HG02763 (cell line): ENCODE data around the gene PAM16.
A peak's percentile ranks its signal among the peaks of the same experiment; 100 is the strongest.

Experiments used
- ATAC-seq: cut with Tn5 transposase; IDR thresholded peaks from one replicate; pipeline ENCODE4 v1.9.1; 2021; ENCODE audit warnings: mild to moderate bottlenecking, moderate library complexity; ENCODE audit not compliant: unreplicated experiment

The PAM16 gene

DNA sequence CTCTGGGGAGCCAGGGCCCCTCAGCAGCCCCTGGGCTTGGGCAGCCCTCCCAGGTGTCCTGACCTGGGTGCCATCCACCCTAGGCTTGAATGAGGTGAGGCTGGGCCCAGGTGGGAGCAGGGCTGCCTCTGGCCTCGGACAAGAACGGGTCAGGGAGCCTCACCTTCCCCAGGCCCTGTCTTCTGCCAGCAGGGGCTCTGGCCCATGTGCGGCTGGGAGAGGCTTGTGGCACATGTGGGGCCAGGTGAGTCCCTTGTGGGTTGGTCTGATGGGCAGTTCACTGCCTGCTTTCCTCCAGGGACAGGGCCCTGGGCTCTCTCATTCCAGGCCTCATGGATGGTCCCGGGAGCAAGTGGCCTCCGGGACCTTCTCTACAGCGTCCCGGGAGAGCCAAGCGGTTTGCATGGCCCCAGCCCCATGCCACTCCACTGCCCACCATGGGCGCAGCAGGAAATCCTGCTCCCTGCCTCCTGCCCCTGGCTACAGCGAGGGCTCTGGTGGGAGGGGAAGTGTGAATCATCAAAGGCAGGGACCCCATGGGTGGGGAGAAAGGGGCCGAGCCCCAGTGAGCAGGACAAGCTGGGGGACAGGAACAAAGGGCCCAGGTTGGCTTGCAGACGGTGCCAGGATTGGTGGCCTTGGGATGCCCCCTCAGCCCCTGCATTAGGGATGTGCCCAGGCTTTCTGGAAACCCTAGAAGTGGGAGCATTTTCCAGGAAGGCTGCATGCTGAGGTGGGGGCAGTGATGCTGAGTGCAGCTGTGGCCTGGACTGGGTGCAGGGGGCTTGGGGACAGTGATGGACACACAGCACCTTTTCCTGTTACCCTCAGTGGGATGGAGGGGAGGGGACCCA lies 32.7 kb upstream of the PAM16 start:
- no peak for ATAC-seq

- no peak for ATAC-seq
Measured at GRCh38 chr16:4382795-4383357, 31.8 kb upstream of the PAM16 start.

- no peak for ATAC-seq
Measured at GRCh38 chr16:4381935-4382794, 31.0 kb upstream of the PAM16 start.

GRCh38 chr16:4381072-4381934 lies 30.2 kb upstream of the PAM16 start:
- ATAC-seq = no peak

GRCh38 chr16:4380119-4381063 lies 29.3 kb upstream of the PAM16 start:
- ATAC-seq = no peak

DNA sequence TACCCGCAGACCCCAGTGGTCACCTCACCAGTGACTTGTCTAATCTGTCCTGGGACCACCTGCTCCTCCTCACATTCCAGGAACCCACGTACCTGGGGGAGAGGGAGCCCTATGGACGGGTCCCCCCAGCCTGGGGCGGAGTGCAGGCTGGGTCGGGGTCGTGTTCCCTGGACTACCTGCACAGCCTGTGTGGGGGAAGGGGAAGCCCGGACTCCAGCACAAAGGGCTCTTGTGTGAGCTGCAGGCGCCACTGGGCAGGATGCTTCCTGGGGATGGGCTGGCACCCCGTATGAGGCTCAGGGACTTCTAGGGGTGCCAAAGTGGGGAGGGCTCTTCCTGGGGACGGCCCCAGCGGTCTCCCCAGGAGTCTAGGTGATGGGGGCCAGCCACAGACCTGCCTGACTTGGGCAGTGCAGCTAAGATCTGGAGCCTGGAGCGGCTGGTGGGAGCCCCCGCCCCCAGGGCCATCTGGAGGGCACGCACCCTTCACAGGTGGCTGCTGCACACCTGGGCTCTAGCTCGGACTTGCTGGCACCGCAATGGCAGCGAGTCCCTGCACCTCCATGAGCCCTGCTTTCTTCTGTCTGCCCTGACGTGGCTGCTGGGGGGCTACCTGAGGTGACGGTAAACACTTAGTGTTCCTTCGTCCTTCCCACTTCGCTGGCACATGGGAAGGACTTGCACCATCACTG lies 28.0 kb upstream of the PAM16 start:
- no peak for ATAC-seq

GRCh38 chr16:4378161-4378666 lies 27.1 kb upstream of the PAM16 start:
- ATAC-seq = no peak

GRCh38 chr16:4377573-4378154 lies 26.5 kb upstream of the PAM16 start:
- ATAC-seq = no peak

- ATAC-seq = no peak
Measured at GRCh38 chr16:4376893-4377572, 25.9 kb upstream of the PAM16 start.

DNA sequence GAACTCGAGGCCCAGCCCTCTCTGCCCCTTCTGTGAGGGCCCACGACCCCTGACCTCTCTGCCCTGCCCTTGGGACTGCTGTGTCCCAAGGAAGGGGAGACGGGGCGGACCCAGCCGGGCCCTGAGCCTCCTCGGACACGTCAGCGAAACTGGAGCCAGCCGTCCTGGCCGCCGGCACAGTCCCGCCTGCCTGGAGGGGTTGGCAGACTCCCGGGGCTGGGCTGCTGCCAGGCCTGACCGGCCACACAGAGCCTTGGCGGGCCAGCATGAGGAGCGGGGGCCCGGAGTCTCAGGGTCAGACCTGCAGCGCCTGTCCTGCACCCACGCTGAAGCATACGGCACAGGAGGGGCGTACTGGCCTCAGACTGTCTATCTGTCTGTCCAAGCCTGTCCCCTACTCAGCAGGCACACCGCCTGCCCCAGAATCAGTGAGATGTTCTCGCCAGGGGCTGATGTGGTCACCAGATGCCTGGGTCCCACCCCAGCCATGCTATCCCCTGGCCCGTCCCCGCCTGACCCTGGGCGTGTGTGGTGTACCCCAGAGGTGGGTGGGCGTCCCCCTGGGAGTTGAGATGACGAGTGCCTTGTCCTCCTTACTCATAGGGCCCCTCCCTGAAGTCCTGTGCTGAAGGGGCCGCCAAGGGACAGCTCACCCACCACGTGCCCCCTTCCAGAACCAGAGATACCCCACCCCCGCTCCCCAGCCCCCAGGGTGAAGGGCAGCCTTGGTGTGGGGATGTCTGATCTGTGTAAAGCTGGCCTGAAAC lies 25.2 kb upstream of the PAM16 start:
- no peak for ATAC-seq

DNA sequence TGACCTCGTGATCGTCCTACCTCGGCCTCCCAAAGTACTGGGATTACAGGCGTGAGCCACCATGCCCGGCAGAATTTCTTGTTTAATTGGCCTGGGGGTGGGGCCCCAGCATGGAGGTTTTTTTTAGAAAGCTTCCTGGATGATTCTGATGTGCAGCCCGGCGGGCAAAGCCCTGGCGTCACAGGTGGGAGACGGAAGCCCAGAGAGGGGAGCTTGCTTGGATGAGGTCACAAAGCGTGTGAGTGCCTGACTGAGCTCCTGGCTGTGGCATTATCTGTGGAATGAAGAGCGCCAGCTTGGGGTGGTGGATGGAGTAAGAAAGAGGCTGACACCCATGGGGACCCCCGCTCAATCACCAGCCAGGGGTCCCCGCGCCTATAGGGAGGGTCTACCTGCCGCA lies 24.6 kb upstream of the PAM16 start:
- no peak for ATAC-seq

DNA sequence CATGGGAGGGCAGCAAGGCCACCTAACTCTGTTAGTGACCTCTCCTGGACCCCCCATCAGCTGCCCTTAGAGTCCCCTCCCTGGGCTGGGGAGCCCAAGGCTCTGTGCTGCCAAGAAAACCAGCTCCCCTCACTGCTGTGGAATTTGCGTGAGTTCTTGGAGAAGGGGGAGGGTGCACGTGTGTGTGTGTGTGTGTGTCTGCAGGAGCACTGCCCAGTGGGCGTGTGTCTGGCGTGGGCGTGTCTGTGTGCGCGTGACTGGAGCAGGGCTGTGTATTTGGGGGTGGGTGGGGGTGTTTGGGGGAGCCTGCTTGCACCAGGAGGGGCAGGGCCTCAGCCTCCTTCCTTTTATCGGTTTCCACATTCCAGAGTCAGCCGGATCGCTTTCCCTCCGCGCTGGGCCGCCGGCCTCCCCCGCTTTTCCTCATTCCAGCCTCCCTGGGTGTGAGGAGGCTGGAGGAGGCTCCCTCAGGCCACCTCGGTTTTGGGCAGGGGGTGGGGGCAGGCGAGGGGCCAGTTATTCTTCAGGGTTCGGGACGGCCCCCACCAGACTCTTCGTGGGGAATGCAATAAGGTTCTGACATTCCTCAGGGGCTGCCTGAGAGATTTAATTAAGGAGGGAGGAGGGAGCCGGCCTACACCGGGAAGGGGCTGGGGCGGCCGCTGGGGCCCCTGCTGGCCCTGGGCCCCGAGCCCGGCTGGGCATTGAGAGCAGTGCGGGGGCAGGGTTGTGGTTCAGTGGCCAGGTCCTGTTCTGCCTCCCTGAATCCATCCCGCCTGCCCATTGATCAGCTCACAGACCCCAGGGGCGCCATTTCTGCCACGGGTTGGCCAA lies 23.0 kb upstream of the PAM16 start:
- no peak for ATAC-seq

DNA sequence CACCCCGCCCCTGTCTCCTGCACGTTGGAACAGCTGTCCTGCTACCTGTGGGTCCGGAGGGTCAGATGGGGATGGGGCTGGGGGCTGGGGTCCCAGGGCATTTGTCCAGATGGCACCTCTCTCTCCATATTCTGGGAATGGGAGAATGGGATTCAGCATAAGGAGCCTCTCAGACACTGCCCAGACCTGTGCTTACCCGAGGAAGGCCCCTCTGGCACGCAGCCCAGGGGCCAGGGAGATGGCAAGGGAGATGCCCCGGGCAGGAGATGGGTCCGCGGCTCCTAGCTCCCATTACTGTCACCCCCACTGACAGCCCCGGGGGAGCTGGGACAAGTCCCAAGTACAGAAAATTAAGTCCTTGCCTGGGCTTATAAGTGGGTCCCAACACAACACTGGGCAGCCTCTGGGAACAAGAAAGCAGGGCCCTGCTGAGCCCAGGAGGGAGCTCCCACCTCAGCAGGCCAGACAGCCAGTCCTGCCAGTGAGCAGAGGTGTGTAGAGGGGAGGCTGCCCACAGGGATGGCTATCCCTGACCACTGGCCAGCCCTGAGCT lies 22.3 kb upstream of the PAM16 start:
- ATAC-seq = no peak

GRCh38 chr16:4372578-4373355 lies 21.6 kb upstream of the PAM16 start:
- ATAC-seq = no peak

DNA sequence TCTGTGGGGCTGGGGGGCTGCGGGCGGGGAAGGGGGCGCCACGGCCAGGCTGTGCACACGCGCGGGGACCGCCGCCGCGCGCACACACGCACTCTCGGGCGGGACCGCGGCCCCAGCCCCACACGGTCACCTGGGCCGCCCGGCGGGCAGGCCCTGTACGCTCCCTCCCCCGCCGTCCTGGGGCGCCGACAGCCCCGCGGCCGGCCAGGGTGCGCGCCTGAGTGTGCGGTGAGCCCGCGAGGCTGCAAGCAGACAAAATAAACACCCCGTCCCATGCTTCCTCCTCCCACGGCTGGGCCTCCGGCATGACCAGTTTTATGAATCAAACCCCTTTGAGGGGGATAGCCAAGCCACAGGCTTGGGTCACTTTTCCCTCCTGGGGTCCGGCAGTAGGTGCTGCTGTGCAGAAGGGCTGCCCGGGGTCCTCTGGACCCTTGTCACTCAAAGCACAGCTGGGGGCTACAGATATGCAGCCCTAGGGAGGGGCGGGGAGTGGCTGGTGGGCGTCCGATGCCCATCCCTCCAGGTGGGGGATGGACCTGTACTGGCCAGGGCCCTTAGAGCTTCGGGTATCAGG lies 21.0 kb upstream of the PAM16 start:
- peak; percentile 22 for ATAC-seq
